SJSA1 (cell line): ENCODE data around the gene ALS2CL. TPM values are rescaled to one million over a fixed set of nuclear protein-coding genes. Genes with fewer than 3 reads are reported as not detected.

Experiments
- DNase-seq, 2 experiments: peaks; one replicate each; pipeline ENCODE4 v3.0.0-alpha.2; 2015 to 2020; ENCODE audit warnings: low spot score in 2 of 2, low read depth in 1 of 2
- H3K27ac ChIP-seq: fragments of 250-450 bp; sonication (Bioruptor Pico); 2 replicates; pipeline ENCODE4 v1.5.1; 2020; ENCODE audit warnings: mild to moderate bottlenecking, moderate library complexity
- H3K27me3 ChIP-seq: fragments of 250-450 bp; sonication (Bioruptor Pico); replicated peaks from 2 replicates; pipeline ENCODE4 v1.5.1; 2020; ENCODE audit warnings: mild to moderate bottlenecking, moderate library complexity
- H3K36me3 ChIP-seq: fragments of 250-450 bp; sonication (Bioruptor Pico); 2 replicates; pipeline ENCODE4 v1.5.1; 2020; ENCODE audit warnings: mild to moderate bottlenecking
- H3K4me1 ChIP-seq: fragments of 250-450 bp; sonication (Bioruptor Pico); replicated peaks from 2 replicates; pipeline ENCODE4 v1.6.1; 2021; ENCODE audit warnings: mild to moderate bottlenecking
- H3K4me3 ChIP-seq: fragments of 250-450 bp; sonication (Bioruptor Pico); 2 replicates; pipeline ENCODE4 v1.5.1; 2020; ENCODE audit warnings: mild to moderate bottlenecking
- H3K9me3 ChIP-seq: fragments of 250-450 bp; sonication (Bioruptor Pico); replicated peaks from 2 replicates; pipeline ENCODE4 v1.5.1; 2020; ENCODE audit warnings: mild to moderate bottlenecking
- total RNA-seq: library from RNA; depleted of rRNA; stranded (reverse); fragments of >200 nt; shearing (Covaris generic); gene quantifications from 2 replicates; pipeline ENCODE4 v1.2.3, GENCODE V29; 2014

The ALS2CL gene
- total RNA-seq, 1 experiment from 2014 or later, result 0.37 TPM

- no peak for DNase-seq
- H3K36me3 ChIP-seq, result no peaks in the 10 kb centered on the region
- no peak overlapping the region for H3K4me3 ChIP-seq
- no peaks in the 10 kb centered on the region for H3K27me3 ChIP-seq
- no peak overlapping the region for H3K27ac ChIP-seq
- H3K9me3 ChIP-seq, result no peaks in the 10 kb centered on the region
- H3K4me1 ChIP-seq, result no peaks in the 10 kb centered on the region
Observed at GRCh38 chr3:46685446-46685845, 8.0 kb downstream of the ALS2CL start.

- no peaks in the 10 kb centered on the region for H3K4me1 ChIP-seq
- H3K27ac ChIP-seq, result no peak overlapping the region
- no peaks in the 10 kb centered on the region for H3K9me3 ChIP-seq
- no peak overlapping the region for H3K4me3 ChIP-seq
- no peaks in the 10 kb centered on the region for H3K36me3 ChIP-seq
- DNase-seq, result no peak
- no peaks in the 10 kb centered on the region for H3K27me3 ChIP-seq
Observed at GRCh38 chr3:46684891-46685290, 8.6 kb downstream of the ALS2CL start.

GRCh38 chr3:46682974-46683373 is 10.5 kb downstream of the ALS2CL start:
- H3K4me1 ChIP-seq, result no peaks in the 10 kb centered on the region
- H3K4me3 ChIP-seq, result no peak overlapping the region
- no peak overlapping the region for H3K27ac ChIP-seq
- H3K9me3 ChIP-seq, result no peaks in the 10 kb centered on the region
- DNase-seq, result no peak
- no peaks in the 10 kb centered on the region for H3K36me3 ChIP-seq
- no peaks in the 10 kb centered on the region for H3K27me3 ChIP-seq

GRCh38 chr3:46681856-46682540 is 11.5 kb downstream of the ALS2CL start:
- DNase-seq, result no peak
- no peaks in the 10 kb centered on the region for H3K36me3 ChIP-seq
- H3K27ac ChIP-seq, result no peak overlapping the region
- H3K4me1 ChIP-seq, result no peaks in the 10 kb centered on the region
- no peaks in the 10 kb centered on the region for H3K27me3 ChIP-seq
- no peak overlapping the region for H3K4me3 ChIP-seq
- H3K9me3 ChIP-seq, result no peaks in the 10 kb centered on the region

GRCh38 chr3:46681387-46681786 is 12.1 kb downstream of the ALS2CL start:
- Histone ChIP-seq H3K27me3 (no peaks in the 10 kb centered on the region), H3K36me3 (no peaks in the 10 kb centered on the region), H3K27ac (no peak overlapping the region), H3K4me1 (no peaks in the 10 kb centered on the region), H3K4me3 (no peak overlapping the region), H3K9me3 (no peaks in the 10 kb centered on the region)
- DNase-seq, result no peak

GRCh38 chr3:46680298-46680826 is 13.1 kb downstream of the ALS2CL start:
- Histone ChIP-seq H3K4me3 (no peak overlapping the region), H3K4me1 (no peaks in the 10 kb centered on the region)

GRCh38 chr3:46679681-46680080 is 13.8 kb downstream of the ALS2CL start:
- Histone ChIP-seq H3K27ac (no peak overlapping the region), H3K9me3 (no peaks in the 10 kb centered on the region), H3K4me1 (no peaks in the 10 kb centered on the region), H3K4me3 (no peak overlapping the region), H3K27me3 (no peaks in the 10 kb centered on the region), H3K36me3 (no peaks in the 10 kb centered on the region)
- no peak for DNase-seq

More at GRCh38 chr3:46680298-46680826, 13.1 kb downstream of the ALS2CL start:
- Histone ChIP-seq H3K36me3 (no peaks in the 10 kb centered on the region), H3K27me3 (no peaks in the 10 kb centered on the region), H3K9me3 (no peaks in the 10 kb centered on the region), H3K27ac (no peak overlapping the region)
- no peak for DNase-seq

GRCh38 chr3:46678280-46678679 is 15.2 kb downstream of the ALS2CL start:
- Histone ChIP-seq H3K9me3 (no peaks in the 10 kb centered on the region), H3K4me1 (no peaks in the 10 kb centered on the region), H3K36me3 (no peaks in the 10 kb centered on the region), H3K27ac (no peak overlapping the region), H3K4me3 (no peak overlapping the region), H3K27me3 (no peaks in the 10 kb centered on the region)
- no peak for DNase-seq

- Histone ChIP-seq H3K27ac (no peak overlapping the region), H3K9me3 (no peaks in the 10 kb centered on the region), H3K4me3 (no peak overlapping the region), H3K27me3 (no peaks in the 10 kb centered on the region), H3K36me3 (no peaks in the 10 kb centered on the region), H3K4me1 (no peaks in the 10 kb centered on the region)
- no peak for DNase-seq
Observed at GRCh38 chr3:46677411-46677726, 16.1 kb downstream of the ALS2CL start.

- H3K4me1 ChIP-seq, result no peaks in the 10 kb centered on the region
- no peaks in the 10 kb centered on the region for H3K9me3 ChIP-seq
- no peaks in the 10 kb centered on the region for H3K36me3 ChIP-seq
- no peak overlapping the region for H3K27ac ChIP-seq
- no peak overlapping the region for H3K4me3 ChIP-seq
- no peak for DNase-seq
- no peaks in the 10 kb centered on the region for H3K27me3 ChIP-seq
Observed at GRCh38 chr3:46676601-46677410, 16.7 kb downstream of the ALS2CL start.

GRCh38 chr3:46675843-46676567 is 17.5 kb downstream of the ALS2CL start:
- Histone ChIP-seq H3K4me1 (no peaks in the 10 kb centered on the region), H3K36me3 (no peaks in the 10 kb centered on the region), H3K27ac (no peak overlapping the region), H3K27me3 (no peaks in the 10 kb centered on the region), H3K4me3 (no peak overlapping the region), H3K9me3 (no peaks in the 10 kb centered on the region)
- no peak for DNase-seq

- Histone ChIP-seq H3K27ac (no peak overlapping the region), H3K36me3 (no peaks in the 10 kb centered on the region), H3K9me3 (no peaks in the 10 kb centered on the region), H3K4me1 (no peaks in the 10 kb centered on the region), H3K27me3 (no peaks in the 10 kb centered on the region), H3K4me3 (no peak overlapping the region)
- no peak for DNase-seq
Observed at GRCh38 chr3:46675426-46675825, 18.1 kb downstream of the ALS2CL start.

GRCh38 chr3:46674031-46674845 is 19.2 kb downstream of the ALS2CL start:
- no peaks in the 10 kb centered on the region for H3K9me3 ChIP-seq
- no peak for DNase-seq

More at GRCh38 chr3:46674031-46674845, 19.2 kb downstream of the ALS2CL start:
- H3K27ac ChIP-seq, result no peak overlapping the region
- no peaks in the 10 kb centered on the region for H3K4me1 ChIP-seq
- H3K4me3 ChIP-seq, result no peak overlapping the region
- H3K36me3 ChIP-seq, result no peaks in the 10 kb centered on the region
- no peaks in the 10 kb centered on the region for H3K27me3 ChIP-seq
